Activated CD4-positive, alpha-beta T cell treated with anti-CD3 and anti-CD28 coated beads for 1 hour (primary cell): ENCODE results near the gene TSFM.
"Not testable (repeated sequence)": the region's sequence is repeated elsewhere in the genome, so short reads cannot be mapped to it uniquely, and the experiment has no call there.

Source experiments
- DNase-seq: peaks from one replicate; pipeline ENCODE4 v3.0.0-alpha.2; 2020

The TSFM gene

DNA sequence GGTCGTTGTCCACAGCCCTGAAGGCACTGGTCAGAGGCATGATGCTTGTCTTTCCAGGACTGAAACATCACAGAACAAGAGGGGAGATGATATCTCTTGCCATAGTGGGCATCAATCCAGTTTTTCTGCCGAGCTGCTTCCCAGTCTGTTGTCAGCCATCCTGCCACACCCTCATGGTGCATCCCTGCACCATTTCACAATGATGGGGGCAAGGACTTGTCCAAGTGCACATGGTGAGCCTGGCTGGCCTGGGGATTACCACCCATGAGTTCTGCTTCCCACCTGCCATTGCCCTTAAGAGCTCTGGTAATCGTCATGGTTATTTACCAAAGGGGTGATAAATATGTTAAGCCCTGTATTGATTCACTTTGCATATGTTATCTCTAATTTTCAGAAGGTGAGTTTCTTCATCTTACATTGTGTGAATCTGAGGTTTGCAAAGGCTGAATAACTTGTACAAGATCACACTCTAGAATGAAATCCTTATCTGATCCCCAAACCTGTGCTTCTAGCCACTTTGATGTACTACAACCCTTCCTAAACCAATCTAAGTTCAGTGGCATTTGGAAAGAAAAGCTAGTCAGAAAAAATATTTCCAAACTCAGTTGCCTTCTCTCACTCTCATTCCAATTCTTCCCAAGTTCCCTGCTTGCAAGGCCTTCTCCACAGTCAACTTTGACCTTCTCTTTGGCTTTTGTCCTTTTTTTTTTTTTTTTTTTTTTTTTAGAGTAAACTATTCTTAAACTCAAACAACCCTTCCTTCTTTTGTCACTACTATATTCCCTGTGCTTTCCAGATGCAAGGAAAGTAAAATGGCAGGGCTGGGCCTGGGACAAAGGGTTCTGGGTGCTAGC, 33.6 kb downstream of the TSFM start:
- no peak for DNase-seq

DNA sequence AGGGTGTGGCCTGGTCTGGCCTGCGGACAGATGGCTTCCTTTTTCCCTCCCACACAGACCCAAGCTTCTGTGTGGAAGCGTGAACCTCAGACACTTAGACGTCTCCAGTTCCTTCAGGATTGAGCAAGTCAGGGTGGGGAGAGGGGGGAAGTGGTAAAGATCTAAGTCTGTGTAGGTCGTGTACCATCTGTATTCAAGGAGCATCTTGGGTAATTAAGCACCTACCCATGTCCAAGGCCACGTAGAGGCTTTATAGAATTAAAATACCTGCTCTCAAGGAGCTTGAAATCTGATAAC, 34.2 kb downstream of the TSFM start:
- no peak for DNase-seq

DNA sequence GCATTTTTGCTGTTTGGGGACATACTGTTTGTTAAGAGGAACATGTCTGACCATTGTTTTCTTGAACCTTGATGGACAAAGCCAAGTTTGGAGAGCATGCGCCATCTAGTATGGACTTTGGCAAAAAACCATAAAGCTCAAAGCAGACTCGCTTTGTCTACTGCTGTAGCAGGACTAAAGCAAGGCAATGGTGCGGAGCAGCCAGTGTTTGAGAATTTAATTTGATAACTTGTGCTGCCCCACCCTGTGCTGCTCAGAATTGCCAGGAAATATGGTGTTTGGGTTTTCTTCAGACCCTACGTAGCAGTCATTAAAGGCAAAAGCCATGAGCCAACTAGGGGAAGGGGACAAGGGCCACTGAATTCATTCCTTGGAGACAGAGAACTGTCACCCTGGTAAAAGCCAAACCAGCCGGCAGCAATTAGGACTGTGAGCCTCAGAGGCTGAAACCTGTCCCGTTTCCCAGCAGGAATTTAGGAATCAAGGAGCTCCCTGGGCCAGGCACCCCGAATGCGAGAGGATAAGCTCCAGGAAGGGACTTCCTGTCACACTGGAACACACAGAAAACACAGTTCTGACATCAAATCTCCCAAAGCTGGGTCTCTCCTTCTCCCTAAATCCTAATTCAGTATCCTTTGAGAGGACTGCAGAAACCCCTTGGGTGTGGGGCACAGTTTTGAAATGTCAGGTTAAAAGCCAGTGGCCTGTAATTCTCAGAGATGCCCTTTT, 34.8 kb downstream of the TSFM start:
- DNase-seq, result no peak

DNA sequence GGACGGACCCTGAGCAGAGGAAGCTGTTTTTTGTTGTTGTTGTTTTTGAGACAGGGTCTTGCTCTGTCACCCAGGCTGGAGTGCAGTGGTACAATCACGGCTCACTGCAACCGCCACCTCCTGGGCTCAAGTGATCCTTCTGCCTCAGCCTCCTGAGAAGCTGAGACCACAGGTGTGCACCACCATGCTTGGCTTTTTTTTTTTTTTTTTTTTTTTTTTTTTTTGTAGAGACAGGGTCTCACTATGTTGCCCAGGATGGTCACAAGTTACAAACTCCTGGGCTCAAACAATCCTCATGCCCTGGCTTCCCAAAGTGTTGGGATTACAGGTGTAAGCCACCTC, 35.4 kb downstream of the TSFM start:
- DNase-seq, result not testable (repeated sequence)

DNA sequence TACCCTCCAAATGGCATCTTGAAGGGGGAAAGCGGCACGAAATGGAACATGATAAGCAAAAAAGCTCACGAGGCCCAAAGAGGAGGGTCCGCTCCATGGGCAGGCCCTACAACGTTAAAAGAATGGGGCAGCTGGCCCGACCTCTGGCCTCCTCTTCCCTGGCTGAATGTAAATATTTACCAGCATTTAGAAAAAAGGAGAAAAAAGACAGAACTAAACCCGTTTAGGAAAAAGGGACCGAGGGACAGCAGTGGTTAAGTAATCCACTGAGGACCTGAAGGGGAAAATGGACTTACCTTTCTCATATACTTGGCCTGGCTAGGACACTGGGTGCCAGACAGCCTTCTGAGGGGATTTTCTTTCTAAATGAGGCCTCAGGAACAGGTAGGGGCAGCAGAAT, 37.5 kb downstream of the TSFM start:
- not testable (repeated sequence) for DNase-seq

DNA sequence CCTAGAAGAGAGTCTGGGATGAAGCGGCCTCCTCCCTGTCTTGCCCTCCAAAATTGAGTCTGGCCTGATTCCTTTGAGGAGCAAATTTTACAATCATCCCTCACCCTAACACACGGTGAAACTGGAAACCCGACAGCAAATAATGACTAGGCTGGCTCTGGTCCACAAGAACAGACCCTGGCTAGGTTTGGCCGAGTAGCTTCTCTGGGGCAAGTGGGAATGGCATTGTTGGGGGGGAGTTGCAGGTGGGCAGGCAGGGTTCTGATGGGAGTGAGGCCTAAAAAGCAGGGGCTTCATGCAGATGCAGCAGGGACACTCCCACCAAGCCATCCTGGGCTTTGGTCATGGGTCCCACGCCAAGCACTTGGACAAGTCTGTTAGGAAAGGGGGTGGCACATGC, 38.4 kb downstream of the TSFM start:
- DNase-seq, result not testable (repeated sequence)

DNA sequence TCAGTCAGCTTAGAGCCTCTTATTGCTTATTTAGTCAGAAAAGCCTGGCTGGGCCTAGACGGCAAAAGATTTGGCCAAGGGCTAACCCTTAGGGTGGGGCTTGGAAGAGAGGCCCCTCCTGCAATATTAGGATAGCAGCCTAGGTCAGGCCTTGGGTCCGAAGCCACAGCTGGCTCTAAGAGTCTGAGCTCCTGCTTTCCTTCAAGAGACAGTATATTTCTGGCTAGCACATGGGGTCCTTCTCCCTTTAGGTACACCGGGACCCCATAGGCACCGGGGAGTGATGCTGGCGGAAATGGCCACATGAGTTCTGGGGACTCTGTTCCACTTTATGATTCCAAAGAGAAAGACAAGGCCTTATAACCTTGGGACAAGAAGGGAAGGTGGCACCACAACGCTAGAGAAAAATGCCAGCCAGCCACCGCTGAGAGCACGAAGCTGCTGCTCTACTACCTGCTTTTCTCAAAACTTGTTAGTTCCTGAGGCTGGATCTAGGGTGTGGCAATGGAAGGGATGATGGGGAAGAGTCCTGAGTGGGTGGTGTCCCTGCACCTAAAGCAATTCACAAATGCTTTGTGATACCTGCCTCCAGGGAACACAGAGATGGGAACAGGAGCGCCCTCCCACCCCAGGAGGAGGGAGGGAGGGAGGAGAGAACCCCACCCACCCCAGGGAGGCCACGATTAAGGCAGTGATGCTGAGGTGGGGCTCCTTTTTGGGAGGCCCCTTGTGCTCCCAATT, 39.1 kb downstream of the TSFM start:
- no peak for DNase-seq

DNA sequence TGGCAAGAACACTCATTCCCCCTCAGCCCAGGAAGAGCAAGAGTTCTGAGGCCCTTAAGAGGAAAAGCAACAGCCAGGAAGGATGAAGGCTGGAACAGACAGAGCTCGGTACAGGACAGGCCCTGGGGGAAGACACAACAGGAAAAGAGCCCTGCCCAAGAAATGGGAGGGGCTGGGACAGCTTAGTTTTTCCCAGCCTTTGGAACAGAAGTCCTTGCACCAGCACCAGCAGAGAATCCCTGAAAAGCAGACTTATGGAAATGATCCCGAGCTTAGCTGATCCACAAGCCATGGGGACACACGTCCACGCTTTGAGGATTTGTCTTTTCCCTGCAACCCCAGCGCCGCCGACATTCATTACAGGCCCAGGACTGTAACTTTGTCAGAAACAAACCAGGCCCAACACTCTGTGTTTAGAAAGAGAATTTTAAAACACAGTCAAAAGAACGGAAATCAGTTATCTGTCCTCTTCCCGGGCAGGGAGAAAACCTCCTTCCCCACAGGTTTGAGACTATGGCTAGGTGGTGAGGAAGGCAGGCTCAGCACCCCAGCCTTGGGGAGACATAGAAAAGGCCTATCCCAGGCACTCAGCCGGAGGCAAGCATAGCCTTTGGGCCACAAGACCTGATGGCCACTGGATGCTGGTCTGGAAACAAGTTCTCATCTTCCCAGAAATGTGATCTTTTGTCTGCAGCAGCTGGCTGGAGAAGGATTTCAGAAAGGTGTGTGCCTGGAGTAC, 40.0 kb downstream of the TSFM start:
- no peak for DNase-seq

DNA sequence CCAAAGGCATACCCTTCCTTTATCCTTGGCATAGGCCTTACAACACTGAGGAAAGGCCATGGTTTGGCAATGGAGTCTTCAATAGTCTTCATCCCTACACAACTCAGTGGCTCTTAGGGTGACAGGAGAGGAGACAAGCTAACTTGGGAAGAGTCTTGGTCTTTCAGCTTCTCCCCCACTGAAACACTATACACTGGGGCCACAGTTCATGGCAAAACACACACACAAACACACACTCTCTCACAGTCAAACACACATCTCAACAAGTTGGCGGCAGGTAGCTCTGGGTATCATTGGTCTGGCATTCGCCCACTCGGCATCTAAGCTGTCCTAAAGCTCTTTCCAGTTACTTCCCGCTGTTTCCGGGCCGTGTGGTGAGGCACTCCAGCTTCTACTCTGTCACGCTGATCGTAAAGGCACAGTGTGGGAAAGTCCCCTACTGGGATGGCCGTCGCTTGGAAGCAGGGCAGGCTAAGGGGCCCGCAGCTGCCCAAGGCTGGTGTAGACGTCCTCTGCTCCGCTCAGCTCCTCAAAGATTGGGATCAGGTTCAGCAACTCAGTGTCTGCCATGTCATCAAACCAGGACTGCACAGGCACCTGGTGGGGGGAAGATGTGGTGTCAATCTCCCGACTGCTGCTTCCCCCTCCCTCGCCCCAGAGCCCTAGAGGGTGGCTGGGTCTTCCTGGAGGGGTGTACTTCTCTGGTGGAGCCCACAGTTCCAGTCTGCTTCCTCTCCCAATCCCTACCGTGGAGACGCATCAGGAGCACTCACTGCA, 40.7 kb downstream of the TSFM start:
- no peak for DNase-seq

DNA sequence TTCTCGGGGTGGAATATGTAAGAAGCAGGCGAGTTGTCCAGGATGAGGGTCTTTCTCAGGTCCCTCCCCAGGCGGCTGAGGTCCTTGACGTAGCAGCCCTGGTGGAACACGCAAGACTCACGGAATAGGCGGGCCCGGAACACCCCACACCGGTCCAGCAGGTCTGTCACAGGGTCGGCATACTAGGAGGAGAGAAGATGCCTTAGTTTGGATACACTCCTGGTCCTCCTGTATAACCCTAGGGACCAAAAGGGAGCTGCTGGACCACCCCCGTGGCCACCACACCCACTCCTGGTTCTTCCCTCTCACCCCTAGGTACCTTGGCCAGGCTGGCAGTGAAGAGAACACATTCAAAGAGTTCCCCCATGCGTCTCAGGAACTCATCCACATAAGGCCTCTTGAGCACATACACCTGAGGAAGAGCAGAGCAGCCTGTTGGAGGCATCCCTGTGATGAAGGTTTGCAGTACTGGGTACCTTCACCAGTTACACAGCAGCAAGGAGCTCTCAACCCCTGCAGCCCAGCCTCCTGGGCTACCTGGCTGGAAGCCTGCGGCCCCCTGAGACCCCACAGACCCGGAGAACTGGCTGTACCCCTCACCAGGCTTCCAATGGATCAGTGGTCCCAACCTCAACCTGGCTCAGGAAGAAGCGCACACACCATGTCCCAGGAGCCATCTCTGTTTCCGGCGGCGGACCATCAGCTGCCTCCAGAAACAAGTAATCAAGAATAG, 41.5 kb downstream of the TSFM start:
- DNase-seq, result no peak

DNA sequence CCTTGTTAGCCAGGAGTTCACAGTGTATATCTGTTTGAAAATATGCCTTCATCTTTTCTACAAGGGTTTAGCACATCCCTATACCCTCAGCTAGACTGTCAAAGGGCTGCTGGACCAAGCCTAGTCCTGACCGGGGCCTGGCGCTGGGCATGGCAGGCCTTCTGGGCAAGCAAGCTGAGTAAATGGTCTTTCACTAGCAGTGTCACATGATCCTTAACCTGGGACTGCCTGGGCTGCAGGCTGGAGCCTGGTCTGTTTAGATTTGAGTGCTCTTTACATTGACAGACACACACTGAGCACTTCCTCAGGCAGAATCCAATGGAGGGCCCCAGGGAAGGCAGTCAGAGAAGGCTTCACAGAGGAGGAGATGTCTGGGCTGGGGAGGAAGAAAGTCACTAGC, 42.9 kb downstream of the TSFM start:
- no peak for DNase-seq

DNA sequence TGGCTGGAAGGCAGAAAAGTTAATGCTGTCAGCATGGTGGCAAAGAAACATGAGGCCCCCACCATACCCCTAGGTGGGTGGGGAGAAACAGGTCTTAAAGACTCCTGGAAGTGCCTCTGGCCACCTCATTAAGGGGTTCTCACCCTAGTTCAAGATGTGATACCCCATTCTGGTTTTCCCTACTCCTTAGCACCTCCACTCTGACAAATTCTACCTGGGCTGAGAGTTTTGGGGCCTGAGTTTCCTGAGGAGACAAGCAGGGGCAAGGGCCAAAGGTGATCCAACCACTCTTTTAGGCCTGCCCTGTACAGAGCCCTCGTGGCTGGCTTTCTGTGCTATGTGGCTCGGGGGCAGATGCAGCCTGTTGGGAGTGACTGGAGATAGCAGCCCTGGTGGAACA, 43.8 kb downstream of the TSFM start:
- no peak for DNase-seq

DNA sequence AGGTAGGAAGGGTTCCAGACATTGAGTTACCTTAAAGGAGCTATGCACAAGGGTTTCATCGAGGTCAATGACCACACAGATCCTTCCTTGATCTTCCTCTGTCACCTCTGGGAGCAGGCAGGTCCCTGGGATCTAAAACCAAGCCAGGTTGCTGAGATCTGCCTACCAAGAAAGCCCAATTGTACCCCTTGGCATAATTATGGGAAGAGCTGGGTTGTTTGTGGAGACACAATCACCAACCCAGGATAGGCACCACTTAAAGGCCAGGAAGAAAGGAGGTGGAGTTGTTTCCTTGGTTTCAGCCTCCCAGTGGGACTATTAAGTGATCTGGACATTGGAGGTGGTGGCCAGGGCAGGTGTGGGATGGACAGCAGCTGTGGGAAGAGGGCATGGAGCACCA, 44.4 kb downstream of the TSFM start:
- DNase-seq, result no peak

DNA sequence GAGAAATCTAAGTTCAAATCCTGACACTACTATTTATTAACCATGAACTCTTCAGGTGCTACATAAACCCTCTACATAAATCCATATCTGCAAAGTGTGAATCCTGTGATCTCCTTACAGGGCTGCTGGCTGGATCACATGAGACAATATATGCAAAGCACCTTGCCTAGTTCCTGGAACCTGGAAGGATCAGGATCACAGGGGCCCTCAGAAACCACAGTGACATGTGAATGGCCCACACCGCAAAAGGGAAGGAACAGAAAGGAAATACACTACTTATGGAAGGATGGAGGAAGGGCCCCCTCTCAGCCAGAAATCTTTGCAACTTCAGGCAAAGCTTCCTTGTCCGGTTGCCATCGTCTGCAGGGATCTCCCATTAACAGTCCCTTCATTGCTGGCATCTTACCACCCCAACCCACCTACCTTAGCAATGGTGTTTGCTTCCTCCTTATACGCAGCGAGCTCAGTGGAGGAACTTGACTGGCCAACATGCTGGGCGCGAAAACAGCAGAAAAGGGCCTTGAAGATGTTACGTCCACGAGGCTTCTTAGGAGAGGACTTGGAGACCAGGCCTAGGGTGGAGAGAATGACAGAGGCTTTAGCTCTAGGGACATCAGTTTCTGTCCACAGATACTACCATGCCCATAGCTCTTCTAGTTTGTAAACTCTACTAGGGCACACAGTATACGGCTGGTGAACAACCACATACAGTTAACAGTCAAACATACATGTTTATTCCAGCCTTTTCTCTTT, 46.6 kb downstream of the TSFM start:
- DNase-seq, result no peak

DNA sequence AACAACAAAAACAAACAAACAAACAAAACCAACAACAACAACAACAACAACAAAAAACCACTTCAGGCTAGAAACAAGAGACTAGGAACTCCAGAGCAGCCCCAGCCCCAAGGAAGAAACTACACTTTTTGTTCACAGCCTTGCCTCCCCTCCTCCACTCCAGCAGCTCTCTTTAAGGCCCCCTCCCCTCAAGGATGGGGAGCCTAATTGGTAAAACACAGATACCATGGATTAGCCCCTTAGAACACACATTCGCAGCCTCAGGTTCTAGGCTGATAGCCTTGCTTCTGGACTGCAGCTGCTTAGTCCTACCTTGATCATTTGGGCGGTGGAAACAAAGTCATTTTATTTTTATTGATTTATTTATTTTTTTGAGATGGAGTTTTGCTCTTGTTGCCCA, 47.8 kb downstream of the TSFM start:
- DNase-seq, result no peak

DNA sequence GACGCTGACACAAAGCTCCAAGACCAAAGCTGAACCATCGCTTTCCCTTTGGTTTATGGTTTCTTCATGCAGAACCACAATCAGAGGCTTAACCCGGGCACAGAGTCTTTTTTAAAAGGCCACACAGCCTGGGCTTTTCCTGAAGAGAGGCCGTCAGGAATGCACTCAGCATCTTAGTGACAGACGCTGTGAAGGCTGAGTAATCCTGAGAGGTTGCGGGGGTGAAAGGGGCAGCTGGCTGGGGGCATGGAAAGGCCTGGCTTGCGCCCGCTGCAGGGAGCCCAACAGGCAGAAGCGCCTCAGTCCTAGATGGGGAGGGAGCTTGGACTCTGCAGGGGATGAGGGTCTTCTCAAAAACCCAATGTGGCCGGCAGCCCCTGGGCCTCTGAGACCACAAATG, 50.4 kb downstream of the TSFM start:
- DNase-seq, result no peak

DNA sequence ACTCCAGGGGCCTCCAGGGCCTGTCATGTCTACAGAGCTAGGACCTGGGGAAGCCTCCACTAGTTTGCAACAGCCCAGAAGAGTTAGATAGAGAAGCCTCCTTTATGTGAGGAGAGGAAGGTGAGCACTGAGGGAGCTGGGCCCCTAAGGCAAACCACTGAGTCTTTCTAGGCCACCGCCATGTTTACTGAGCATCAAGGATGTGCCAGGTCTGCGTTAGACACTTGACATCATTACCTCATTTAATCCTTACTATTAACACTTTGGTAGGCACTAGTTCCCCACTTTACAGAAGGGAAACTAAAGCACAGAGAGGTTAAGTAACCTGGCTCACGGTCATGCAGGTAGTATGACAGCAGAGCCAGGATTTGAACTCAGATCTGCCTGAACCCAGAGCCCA, 51.1 kb downstream of the TSFM start:
- DNase-seq, result no peak

DNA sequence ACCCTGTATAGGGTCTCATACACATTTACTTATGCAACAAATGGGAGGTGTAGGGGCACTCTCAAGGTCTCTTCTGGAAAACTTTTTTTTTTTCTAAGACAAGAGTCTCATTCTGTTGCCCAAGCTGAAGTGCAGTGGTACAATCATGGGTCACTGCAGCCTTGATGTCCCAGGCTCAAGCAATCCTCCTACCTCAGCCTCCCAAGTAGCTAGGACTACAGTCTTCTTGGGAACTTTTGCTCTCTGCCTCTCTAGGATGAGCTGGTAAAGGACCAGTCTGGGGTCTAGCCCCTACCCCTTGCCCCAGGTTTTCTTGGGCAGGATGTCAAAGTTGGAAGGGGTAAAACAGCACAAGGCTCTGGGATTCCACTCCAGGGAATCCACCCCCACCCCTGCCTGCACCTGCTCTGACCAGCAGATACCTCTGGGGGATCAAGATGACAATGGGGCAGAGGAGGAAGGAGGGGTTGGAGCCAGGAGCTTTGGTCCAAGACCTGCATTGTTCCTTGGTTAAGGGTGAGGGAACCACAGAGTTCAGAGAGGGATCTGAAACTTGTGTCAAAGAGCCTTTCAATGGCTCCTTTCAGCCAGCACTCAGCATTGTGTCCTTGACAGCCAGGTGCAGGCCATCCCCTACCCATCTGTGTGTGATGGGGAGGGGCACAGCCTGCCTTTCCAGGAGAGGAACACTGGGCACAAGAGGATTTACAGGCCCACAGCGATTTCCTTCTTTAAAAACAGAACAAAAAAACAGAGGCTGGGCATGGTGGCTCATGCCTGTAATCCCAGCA, 51.7 kb downstream of the TSFM start:
- no peak for DNase-seq

DNA sequence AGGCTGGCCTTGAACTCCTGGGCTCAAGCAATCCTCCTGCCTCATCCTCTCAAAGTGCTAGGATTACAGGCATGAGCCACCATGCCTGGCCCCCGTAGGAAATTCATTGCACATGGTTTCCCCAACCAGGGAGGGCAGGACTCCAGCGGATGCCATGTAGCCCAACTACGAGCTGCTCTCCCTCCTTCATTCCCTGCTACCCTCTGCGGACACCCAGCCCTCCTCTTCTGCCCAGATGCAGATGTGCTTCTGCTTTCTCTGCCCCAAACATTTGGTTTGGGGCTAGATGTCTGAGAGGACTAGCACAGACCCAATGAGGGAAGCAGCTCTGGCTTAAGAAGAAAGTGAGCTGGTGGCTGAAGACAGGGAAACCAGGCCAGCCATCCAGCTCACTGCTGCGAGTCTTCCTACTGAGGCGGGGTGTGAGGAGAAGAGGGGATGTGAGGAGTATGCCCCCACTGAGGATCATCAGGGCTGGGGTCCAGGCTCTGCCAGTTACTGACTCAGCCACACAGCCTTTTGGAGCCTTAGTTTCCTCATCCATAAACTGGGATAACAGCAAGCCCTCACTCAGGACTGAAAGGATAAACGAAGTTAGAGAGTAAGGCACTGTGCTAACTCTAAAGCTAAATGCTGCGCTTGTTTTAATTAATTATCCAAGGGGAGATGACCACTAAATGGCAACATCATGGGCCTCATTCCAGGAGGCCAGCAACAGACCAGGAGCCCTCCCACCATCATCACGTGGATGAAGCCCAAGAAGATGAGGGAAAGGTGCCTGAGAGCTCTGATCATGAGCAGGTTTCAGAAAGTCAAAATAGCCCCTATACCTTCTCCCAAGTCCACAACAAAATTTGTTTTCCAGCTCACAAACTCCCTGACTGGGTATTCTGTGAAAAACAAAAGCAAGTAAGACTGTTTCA, 53.0 kb downstream of the TSFM start:
- DNase-seq, result no peak
